Measurements from ENCODE around the gene KDM4B. TPM values are rescaled to one million over a fixed set of nuclear protein-coding genes. Genes with fewer than 3 reads are reported as not detected.

The KDM4B gene
- total RNA-seq, 1 experiment from 2014 or later: 5.6 TPM

GRCh38 chr19:5115771-5116202 lies 146.9 kb downstream of the KDM4B start:
- no peak for DNase-seq (ENCODE audit: extremely low read depth, low read depth)

GRCh38 chr19:5116292-5116691 lies 147.4 kb downstream of the KDM4B start:
- no peak for DNase-seq (ENCODE audit: extremely low read depth, low read depth)

GRCh38 chr19:5117421-5117820 lies 148.5 kb downstream of the KDM4B start:
- DNase-seq (ENCODE audit: extremely low read depth, low read depth): no peak

DNA sequence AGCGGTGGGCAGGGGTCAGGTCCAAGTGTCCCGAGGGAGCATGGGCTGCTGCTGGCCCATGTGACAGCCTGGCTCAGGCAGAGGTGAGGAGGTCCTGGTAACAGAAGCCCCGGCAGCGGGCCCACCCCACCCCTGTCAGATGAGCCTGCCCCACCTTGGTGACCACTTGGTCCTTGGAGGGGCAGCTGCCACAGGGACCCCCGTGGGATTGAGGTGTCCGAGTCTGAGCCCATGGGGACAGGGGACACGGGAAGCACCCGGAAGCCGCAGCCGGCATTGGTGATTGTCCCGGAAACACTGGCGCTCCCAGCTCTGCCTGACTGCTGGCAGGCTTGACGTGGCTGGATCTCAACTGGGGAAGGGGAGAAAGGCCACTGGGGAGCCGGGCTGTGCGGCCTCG lies 149.1 kb downstream of the KDM4B start:
- DNase-seq (ENCODE audit: extremely low read depth, low read depth): no peak

- DNase-seq (ENCODE audit: extremely low read depth, low read depth): no peak
Measured at GRCh38 chr19:5119297-5119998, 150.5 kb downstream of the KDM4B start.

DNA sequence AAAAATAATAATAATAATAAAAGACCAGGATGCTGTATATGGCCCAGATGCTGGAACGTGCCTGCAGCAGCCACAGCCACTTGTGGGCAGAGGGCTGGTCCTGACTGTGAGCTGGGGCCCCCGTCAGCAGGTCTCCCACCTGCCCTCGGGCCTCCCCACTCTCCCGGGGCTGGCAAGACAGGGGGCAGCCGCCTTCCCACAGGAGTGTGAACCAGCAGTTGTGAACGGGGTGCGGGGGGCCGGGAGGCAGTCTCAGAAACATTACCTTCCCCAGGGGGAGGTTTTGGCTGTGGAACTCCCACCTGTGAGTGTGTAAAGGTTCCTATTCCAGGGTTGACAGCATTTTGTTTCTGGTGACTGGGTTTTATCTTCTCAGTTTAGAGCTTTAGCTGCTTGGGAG lies 151.4 kb downstream of the KDM4B start:
- no peak for DNase-seq (ENCODE audit: extremely low read depth, low read depth)

DNA sequence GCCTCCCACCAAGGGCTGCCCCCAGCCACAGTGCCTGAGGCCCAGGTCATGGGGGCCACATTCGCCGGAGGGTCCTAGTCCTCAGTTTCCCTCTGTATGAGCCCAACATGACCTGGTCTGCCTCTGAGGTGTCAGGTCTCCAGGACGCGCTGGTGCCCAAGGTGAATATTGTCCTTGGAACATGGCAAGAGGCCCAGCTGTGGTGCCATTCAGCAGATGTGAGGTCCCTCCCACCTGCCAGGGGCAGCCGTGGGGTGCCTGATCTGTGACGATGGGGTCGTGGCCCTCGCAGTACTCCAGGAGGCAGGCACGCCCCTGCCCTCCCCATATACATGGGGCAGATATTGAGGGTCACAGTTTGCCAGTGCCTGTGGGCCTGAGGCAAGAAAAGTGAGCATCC lies 151.9 kb downstream of the KDM4B start:
- DNase-seq (ENCODE audit: extremely low read depth, low read depth): no peak

GRCh38 chr19:5121266-5122120 lies 152.6 kb downstream of the KDM4B start:
- DNase-seq (ENCODE audit: extremely low read depth, low read depth): no peak

- DNase-seq (ENCODE audit: extremely low read depth, low read depth): no peak
Measured at GRCh38 chr19:5122121-5122400, 153.1 kb downstream of the KDM4B start.

- no peak for DNase-seq (ENCODE audit: extremely low read depth, low read depth)
Measured at GRCh38 chr19:5122671-5123409, 153.9 kb downstream of the KDM4B start.

GRCh38 chr19:5123646-5124045 lies 154.7 kb downstream of the KDM4B start:
- no peak for DNase-seq (ENCODE audit: extremely low read depth, low read depth)

- no peak for DNase-seq (ENCODE audit: extremely low read depth, low read depth)
Measured at GRCh38 chr19:5124111-5124855, 155.4 kb downstream of the KDM4B start.

GRCh38 chr19:5125376-5125775 lies 156.5 kb downstream of the KDM4B start:
- DNase-seq (ENCODE audit: extremely low read depth, low read depth): no peak

GRCh38 chr19:5125797-5126497 lies 157.0 kb downstream of the KDM4B start:
- no peak for DNase-seq (ENCODE audit: extremely low read depth, low read depth)

DNA sequence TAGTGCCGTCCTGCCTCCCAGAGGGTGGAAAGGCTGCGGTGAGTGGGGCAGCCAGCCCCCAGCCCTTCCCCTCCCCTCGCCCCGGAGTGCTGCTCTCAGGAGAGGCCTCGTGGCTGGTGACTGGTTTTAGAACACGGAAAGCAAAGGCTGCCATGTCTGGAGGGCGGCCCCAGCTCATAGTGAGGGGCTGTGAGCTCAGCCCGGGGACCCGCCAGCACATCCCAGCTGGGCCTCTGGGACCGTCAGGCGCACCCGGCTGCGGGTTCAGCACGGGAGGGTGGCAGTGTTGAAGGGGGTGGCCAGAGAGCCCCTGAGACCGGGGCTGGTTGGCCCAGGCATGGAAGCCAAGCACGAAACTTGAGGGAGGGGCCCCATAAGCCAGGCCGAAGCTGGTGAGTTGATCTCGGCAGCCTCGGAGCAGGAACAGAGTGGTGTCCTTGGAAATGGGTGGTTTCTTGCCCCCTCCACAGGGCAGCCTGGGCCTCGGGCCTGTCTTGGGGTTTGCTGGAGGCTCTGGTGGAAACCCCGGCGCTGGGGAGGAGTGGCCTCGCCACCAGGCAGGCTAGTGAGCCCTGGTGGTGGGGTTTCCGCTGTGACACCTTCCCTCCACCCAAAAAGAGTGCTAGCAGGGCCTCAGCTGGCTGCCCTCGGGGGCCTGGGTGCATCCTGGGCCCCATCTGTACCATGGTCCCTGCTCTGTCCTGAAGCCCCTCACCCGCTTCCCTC lies 157.7 kb downstream of the KDM4B start:
- DNase-seq (ENCODE audit: extremely low read depth, low read depth): no peak

- no peak for DNase-seq (ENCODE audit: extremely low read depth, low read depth)
Measured at GRCh38 chr19:5127717-5128116, 158.8 kb downstream of the KDM4B start.

- no peak for DNase-seq (ENCODE audit: extremely low read depth, low read depth)
Measured at GRCh38 chr19:5128251-5128935, 159.5 kb downstream of the KDM4B start.

- no peak for DNase-seq (ENCODE audit: extremely low read depth, low read depth)
Measured at GRCh38 chr19:5128936-5129389, 160.1 kb downstream of the KDM4B start.

GRCh38 chr19:5129691-5130090 lies 160.8 kb downstream of the KDM4B start:
- DNase-seq (ENCODE audit: extremely low read depth, low read depth): no peak
